DOHH2 (cell line): ENCODE measurements around the gene MB21D2.

Experiments used
- EZH2phosphoT487 ChIP-seq: fragments of 200-600 bp; sonication (generic); IDR thresholded peaks from 2 replicates; pipeline ENCODE4 v1.6.1; 2017; ENCODE audit warnings: borderline replicate concordance, mild to moderate bottlenecking, antibody characterized with exemption, low read length, moderate library complexity, mixed read lengths
- TF ChIP-seq, protein P1 (sequence below): fragments of 200-600 bp; sonication (generic); IDR thresholded peaks from one replicate; pipeline ENCODE4 v1.5.1; 2014; ENCODE audit warnings: antibody characterized with exemption, mild to moderate bottlenecking, low read depth, low read length; ENCODE audit not compliant: poor library complexity, severe bottlenecking

DNA sequence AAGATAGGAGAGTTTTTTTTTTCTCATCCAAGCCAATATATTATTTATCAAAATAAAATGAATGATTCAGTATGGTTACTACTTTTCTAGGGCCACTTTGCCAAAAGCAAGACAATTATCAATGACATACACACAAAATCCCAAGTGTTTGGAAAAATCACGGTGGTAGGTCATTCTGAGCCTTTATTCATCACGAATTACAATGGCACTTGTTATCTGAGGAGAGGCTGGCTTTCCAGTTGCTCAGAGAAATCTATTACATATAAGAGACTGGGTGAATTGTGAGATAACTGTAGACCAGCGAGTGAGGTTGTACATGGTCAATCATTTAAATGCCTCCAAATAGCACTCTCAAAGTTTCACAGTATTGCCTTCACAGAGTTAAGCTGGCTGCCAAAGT lies 169.9 kb downstream of the MB21D2 start:
- TF ChIP-seq, protein P1, sequence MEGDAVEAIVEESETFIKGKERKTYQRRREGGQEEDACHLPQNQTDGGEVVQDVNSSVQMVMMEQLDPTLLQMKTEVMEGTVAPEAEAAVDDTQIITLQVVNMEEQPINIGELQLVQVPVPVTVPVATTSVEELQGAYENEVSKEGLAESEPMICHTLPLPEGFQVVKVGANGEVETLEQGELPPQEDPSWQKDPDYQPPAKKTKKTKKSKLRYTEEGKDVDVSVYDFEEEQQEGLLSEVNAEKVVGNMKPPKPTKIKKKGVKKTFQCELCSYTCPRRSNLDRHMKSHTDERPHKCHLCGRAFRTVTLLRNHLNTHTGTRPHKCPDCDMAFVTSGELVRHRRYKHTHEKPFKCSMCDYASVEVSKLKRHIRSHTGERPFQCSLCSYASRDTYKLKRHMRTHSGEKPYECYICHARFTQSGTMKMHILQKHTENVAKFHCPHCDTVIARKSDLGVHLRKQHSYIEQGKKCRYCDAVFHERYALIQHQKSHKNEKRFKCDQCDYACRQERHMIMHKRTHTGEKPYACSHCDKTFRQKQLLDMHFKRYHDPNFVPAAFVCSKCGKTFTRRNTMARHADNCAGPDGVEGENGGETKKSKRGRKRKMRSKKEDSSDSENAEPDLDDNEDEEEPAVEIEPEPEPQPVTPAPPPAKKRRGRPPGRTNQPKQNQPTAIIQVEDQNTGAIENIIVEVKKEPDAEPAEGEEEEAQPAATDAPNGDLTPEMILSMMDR: no peak
- TF ChIP-seq EZH2phosphoT487: no peak
